Neural cell (in vitro differentiated cells): ENCODE data around the gene CNIH3.

Experiments
- CTCF ChIP-seq: fragments of 450-650 bp; IDR thresholded peaks from 2 replicates; pipeline ENCODE4 v1.5.1; 2014; ENCODE audit warnings: antibody characterized with exemption, mild to moderate bottlenecking, moderate library complexity; ENCODE audit not compliant: poor library complexity, severe bottlenecking
- EZH2 ChIP-seq: fragments of 200-600, 300-800 bp; shearing (Covaris generic), sonication (generic); IDR thresholded peaks from 2 replicates; pipeline ENCODE4 v1.6.1; 2014; ENCODE audit warnings: antibody characterized with exemption, low read length, borderline replicate concordance, mild to moderate bottlenecking; ENCODE audit not compliant: insufficient read depth, poor library complexity, severe bottlenecking
- POLR2AphosphoS5 ChIP-seq: IDR thresholded peaks from 2 replicates; pipeline ENCODE4 v1.6.1; 2012
- TAF1 ChIP-seq: IDR thresholded peaks from 2 replicates; pipeline ENCODE4 v1.6.1; 2012; ENCODE audit warnings: low read depth

GRCh38 chr1:224594851-224595250, 21.3 kb upstream of the CNIH3 start:
- TF ChIP-seq TAF1 (no peak), CTCF (no peak), POLR2AphosphoS5 (no peak), EZH2 (no peak)
